Caco-2 (cell line): Measurements from ENCODE around the gene CYB561D1. TPM values are rescaled to one million over a fixed set of nuclear protein-coding genes. Genes with fewer than 3 reads are reported as not detected.

Source experiments
- BruUV-seq: library from RNA; stranded (reverse); fragments of 400-500 nt; replicated peaks from 2 replicates; lab custom pipeline; 2021; lab: Mats Ljungman, UMichigan
- CTCF ChIA-PET: fragments of 300-600 bp; sonication (Branson Sonifier 250); formaldehyde crosslinking; loops from one replicate; lab custom pipeline; 2022; ENCODE audit warnings: antibody characterized with exemption; lab: Charles Lee
- POLR2A ChIA-PET: fragments of 300-600 bp; sonication (Branson Sonifier 250); formaldehyde crosslinking; loops from one replicate; lab custom pipeline; 2022; ENCODE audit warnings: antibody characterized with exemption; lab: Charles Lee
- DNase-seq, 2 experiments: peaks; one replicate each; pipeline versions ENCODE4 v3.0.0 to v3.0.0-alpha.2; 2020 to 2022
- H3K27me3 ChIP-seq: replicated peaks from 2 replicates; pipeline ENCODE4 v1.6.0; 2011; ENCODE audit warnings: low read length; ENCODE audit not compliant: control insufficient read depth, insufficient read depth
- H3K36me3 ChIP-seq: 2 replicates; pipeline ENCODE4 v1.5.1; 2011; ENCODE audit warnings: low read length; ENCODE audit not compliant: control insufficient read depth, insufficient read depth
- H3K4me1 ChIP-seq: fragments of 250-450 bp; sonication (Bioruptor Pico); 2 replicates; pipeline ENCODE4 v1.5.1; 2020; ENCODE audit warnings: mild to moderate bottlenecking
- H3K4me3 ChIP-seq: 2 replicates; pipeline ENCODE4 v1.5.1; 2011; ENCODE audit warnings: low read depth, mild to moderate bottlenecking, control low read depth, low read length
- H3K9me3 ChIP-seq: fragments of 250-450 bp; sonication (Bioruptor Pico); 2 replicates; pipeline ENCODE4 v1.5.1; 2020; ENCODE audit warnings: mild to moderate bottlenecking, moderate library complexity
- H3K27ac Mint-ChIP-seq: one replicate; pipeline ENCODE4 v1.8.0; 2022; ENCODE audit warnings: mixed read lengths; ENCODE audit not compliant: unreplicated experiment
- H3K27me3 Mint-ChIP-seq: one replicate; pipeline ENCODE4 v1.8.0; 2022; ENCODE audit warnings: mixed read lengths; ENCODE audit not compliant: insufficient read depth, unreplicated experiment
- H3K36me3 Mint-ChIP-seq: one replicate; pipeline ENCODE4 v1.8.0; 2022; ENCODE audit warnings: mild to moderate bottlenecking, mixed read lengths; ENCODE audit not compliant: insufficient read depth, unreplicated experiment
- H3K4me1 Mint-ChIP-seq: one replicate; pipeline ENCODE4 v1.8.0; 2022; ENCODE audit warnings: low read depth, mixed read lengths; ENCODE audit not compliant: unreplicated experiment
- H3K4me3 Mint-ChIP-seq: one replicate; pipeline ENCODE4 v1.8.0; 2022; ENCODE audit warnings: mild to moderate bottlenecking, moderate library complexity, mixed read lengths; ENCODE audit not compliant: unreplicated experiment
- H3K9me3 Mint-ChIP-seq: one replicate; pipeline ENCODE4 v1.8.0; 2022; ENCODE audit warnings: mixed read lengths; ENCODE audit not compliant: unreplicated experiment
- CTCF ChIP-seq, 2 experiments: fragments of 200-600 bp in 1 of 2; IDR thresholded peaks; 1 replicate in 1 of 2; 2 replicates in 1 of 2; pipeline versions ENCODE4 v1.5.1 to v1.8.0; 2011 to 2022; ENCODE audit warnings: antibody characterized with exemption in 1 of 2, control low read depth in 1 of 2, inconsistent platforms in 1 of 2, low read depth in 1 of 2, low read length in 1 of 2, mild to moderate bottlenecking in 1 of 2, moderate library complexity in 1 of 2; ENCODE audit not compliant: insufficient read depth in 1 of 2, severe bottlenecking in 1 of 2, unreplicated experiment in 1 of 2
- intact Hi-C: fragments of 100-400 bp; cut with micrococcal nuclease; formaldehyde crosslinking; loops from one replicate; pipeline ENCODE4 v1.10.0; 2022; ENCODE audit not compliant: unreplicated experiment
- total RNA-seq: library from RNA; stranded (reverse); gene quantifications from 2 replicates; pipeline ENCODE4 v1.2.3, GENCODE V29; 2022

CYB561D1 gene
- total RNA-seq, 1 experiment from 2014 or later, result 7.3 TPM

DNA sequence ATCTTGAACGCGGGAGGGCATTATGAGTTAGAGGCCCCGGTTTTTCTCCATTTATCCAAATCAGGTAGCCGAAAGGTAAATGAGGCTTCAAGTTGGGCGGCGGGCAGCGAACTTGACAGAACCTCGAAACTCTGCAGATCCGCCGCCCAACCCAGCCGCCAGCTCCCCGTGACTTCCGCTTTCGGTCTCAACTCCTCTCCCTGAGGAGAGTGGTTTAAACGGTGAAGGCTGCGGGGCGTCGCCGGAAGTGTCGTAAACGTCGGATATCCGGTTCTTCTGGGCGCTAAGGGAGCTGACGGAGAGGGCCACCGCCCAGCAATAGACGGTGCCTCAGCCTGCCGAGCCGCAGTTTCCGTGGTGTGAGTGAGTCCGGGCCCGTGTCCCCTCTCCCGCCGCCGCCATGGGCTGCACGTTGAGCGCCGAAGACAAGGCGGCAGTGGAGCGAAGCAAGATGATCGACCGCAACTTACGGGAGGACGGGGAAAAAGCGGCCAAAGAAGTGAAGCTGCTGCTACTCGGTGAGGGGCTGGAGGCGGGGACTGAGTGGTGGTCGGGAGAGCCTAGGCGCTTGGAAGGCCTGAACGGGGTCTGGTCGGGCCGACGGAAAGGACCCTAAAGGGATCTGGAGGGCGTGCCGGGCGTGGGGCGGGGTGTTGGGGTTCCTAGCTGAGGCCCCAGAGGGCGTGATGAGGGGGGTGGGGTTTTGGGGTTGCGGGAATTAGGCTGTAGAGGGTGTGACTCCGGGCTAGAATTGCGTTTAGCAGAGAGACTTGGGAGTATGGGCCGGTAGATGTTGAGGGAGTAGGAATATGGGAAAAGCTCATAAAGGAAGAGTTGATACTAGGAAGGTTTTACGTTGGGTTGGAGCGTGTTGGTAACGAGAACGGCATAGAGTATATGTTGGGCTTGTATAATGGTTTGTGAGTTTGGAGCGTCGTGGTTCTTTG is 54.7 kb downstream of the CYB561D1 start, which contains the start of gene GNAI3:
GNAI3 (plus strand) TSS at position 295 of the 947 bp plus-strand sequence; CDS start at position 401, 106 bp downstream.
- Histone ChIP-seq H3K27me3 (no peaks in the 10 kb centered on the region), H3K36me3 (no peaks in the 10 kb centered on the region), H3K4me1 (peaks cover 12% of the 10 kb centered on the region), H3K4me3 (peak within 1 kb of the TSS; percentile 94), H3K9me3 (no peaks in the 10 kb centered on the region)
- H3K9me3 Mint-ChIP-seq, result no peaks in the 10 kb centered on the region
- intact Hi-C loops, result loop anchor here (5.0 kb wide), 1 partner anchor 94 kb away; no protein-coding TSS in a partner anchor
- H3K4me3 Mint-ChIP-seq, result peak within 1 kb of the TSS; percentile 97
- peaks cover 15% of the 10 kb centered on the region for H3K36me3 Mint-ChIP-seq
- TF ChIP-seq CTCF (IDR thresholded peaks at IDR 0.05; ENCODE audit: insufficient read depth in 1 of 2, low read depth in 1 of 2, low read length in 1 of 2, severe bottlenecking in 1 of 2, unreplicated experiment in 1 of 2), result no peak
- H3K27me3 Mint-ChIP-seq, result peaks cover 3% of the 10 kb centered on the region
- peaks cover 9% of the 10 kb centered on the region for H3K4me1 Mint-ChIP-seq
- CTCF ChIA-PET, result interaction anchor here (0.6 to 2.3 kb wide), 11 partner anchors 13 to 436 kb away, joined by 3 to 14 read pairs (median 4); partner anchors contain the start of genes AHCYL1 and CYB561D1
- BruUV-seq, result no TSS peak
- POLR2A ChIA-PET, result interaction anchor here (0.6 to 1.5 kb wide), 14 partner anchors 14 to 266 kb away, joined by 3 to 14 read pairs (median 4); partner anchors contain the start of genes AMPD2, EPS8L3, GNAT2 and GSTM4
- DNase-seq, result peak; percentile 89 to 92
- peak within 1 kb of the TSS; percentile 99 for H3K27ac Mint-ChIP-seq

Other genes with a start within 250 kb of the CYB561D1 start
- gene CELSR2, start 244.6 kb upstream of the CYB561D1 start, total RNA-seq, result 7.0 and 8.3 TPM in 2 replicates
- 23.9 and 24.9 TPM in 2 replicates for gene PSRC1, start 210.9 kb upstream of the CYB561D1 start, total RNA-seq
- gene MYBPHL, start 187.1 kb upstream of the CYB561D1 start, total RNA-seq, result not detected in 2 replicates
- gene SORT1, start 96.2 kb upstream of the CYB561D1 start, total RNA-seq, result 65.2 and 67.1 TPM in 2 replicates
- gene PSMA5, start 67.6 kb upstream of the CYB561D1 start, total RNA-seq, result 82.7 and 97.8 TPM in 2 replicates
- 0.32 and 0.45 TPM in 2 replicates for gene SYPL2, start 27.5 kb upstream of the CYB561D1 start, total RNA-seq
- 3.9 and 4.0 TPM in 2 replicates for gene ATXN7L2, start 10.2 kb upstream of the CYB561D1 start, total RNA-seq
- 1.1 and 1.5 TPM in 2 replicates for gene AMIGO1, start 15.6 kb downstream of the CYB561D1 start, total RNA-seq
- gene GPR61, start 45.8 kb downstream of the CYB561D1 start, total RNA-seq, result not detected in 2 replicates
- gene GNAI3, start 54.5 kb downstream of the CYB561D1 start, total RNA-seq, result 6.2 and 6.4 TPM in 2 replicates
- gene GNAT2, start 125.5 kb downstream of the CYB561D1 start, total RNA-seq, result not detected in 2 replicates
- gene AMPD2, start 125.7 kb downstream of the CYB561D1 start, total RNA-seq, result 40.3 and 47.8 TPM in 2 replicates
- gene GSTM4, start 162.0 kb downstream of the CYB561D1 start, total RNA-seq, result 9.6 and 11.9 TPM in 2 replicates
- gene GSTM2, start 174.0 kb downstream of the CYB561D1 start, total RNA-seq, result 0.84 and 1.7 TPM in 2 replicates
- not detected in 2 replicates for gene GSTM1, start 193.7 kb downstream of the CYB561D1 start, total RNA-seq
- 6.0 and 9.1 TPM in 2 replicates for gene GSTM5, start 218.2 kb downstream of the CYB561D1 start, total RNA-seq
- gene GSTM3, start 246.9 kb downstream of the CYB561D1 start, total RNA-seq, result 8.9 and 10.6 TPM in 2 replicates